K562 (cell line): ENCODE data around the gene HSPA2. TPM values are rescaled to one million over a fixed set of nuclear protein-coding genes. Genes with fewer than 3 reads are reported as not detected.

ENCODE experiments used
- ATAC-seq: fragments of 200-7000 bp; cut with Tn5 transposase; 3 replicates; pipeline ENCODE4 v1.9.1; 2020; ENCODE audit warnings: moderate library complexity
- BruUV-seq: library from RNA; stranded (reverse); fragments of 400-500 nt; replicated peaks from 2 replicates; lab custom pipeline; 2021; lab: Mats Ljungman, UMichigan
- CTCF ChIA-PET: fragments of 300-600 bp; formaldehyde crosslinking; extraction: SDS; loops from one replicate; lab custom pipeline; 2021; ENCODE audit warnings: low intra/inter-chr PET ratio; lab: Yijun Ruan, JAX
- POLR2A ChIA-PET: fragments of 300-600, 350-650 bp; sonication (Branson Sonifier 250); formaldehyde crosslinking; extraction: SDS; loops from one replicate; lab custom pipeline; 2021; ENCODE audit warnings: antibody characterized with exemption, inconsistent platforms; lab: Yijun Ruan, JAX
- DNase-seq, 4 experiments: peaks; one replicate each; pipeline versions ENCODE4 v3.0.0 to v3.0.0-alpha.2; 2011 to 2018; ENCODE audit warnings: low spot score in 3 of 4, mixed read lengths in 3 of 4; ENCODE audit errors: extremely low read depth in 1 of 4
- FAIRE-seq: peaks from 2 replicates; lab custom pipeline; 2011; peaks lifted over from hg19 to GRCh38; lab: Jason Lieb, UNC
- H2AFZ ChIP-seq: 2 replicates; pipeline ENCODE4 v1.6.0; 2011; ENCODE audit warnings: low read depth, low read length, control low read depth, inconsistent platforms
- H3K27ac ChIP-seq: fragments of 200-600 bp; 3 replicates; pipeline ENCODE4 v1.8.0; 2011; ENCODE audit warnings: low read depth, mild to moderate bottlenecking, control low read depth, inconsistent platforms, low read length, moderate library complexity, mixed read lengths; ENCODE audit errors: extremely low read depth
- H3K27me3 ChIP-seq, 2 experiments: fragments of 300-600 bp in 1 of 2; 2 replicates in 1 of 2; 3 replicates in 1 of 2; pipeline versions ENCODE4 v1.6.0 to v1.8.0; 2011; ENCODE audit warnings: inconsistent platforms in 2 of 2, low read length in 2 of 2, mild to moderate bottlenecking in 1 of 2, mixed read lengths in 1 of 2, moderate library complexity in 1 of 2; ENCODE audit not compliant: control insufficient read depth in 2 of 2, insufficient read depth in 2 of 2
- H3K36me3 ChIP-seq: fragments of 300-600 bp; 3 replicates; pipeline ENCODE4 v1.8.0; 2011; ENCODE audit warnings: mild to moderate bottlenecking, low read length, inconsistent platforms; ENCODE audit not compliant: control insufficient read depth, insufficient read depth
- H3K4me1 ChIP-seq, 2 experiments: fragments of 200-600 bp in 1 of 2; replicated peaks in 1 of 2; 2 replicates in 1 of 2; 3 replicates in 1 of 2; pipeline versions ENCODE4 v1.5.1 to v1.8.0; 2011; ENCODE audit warnings: inconsistent platforms in 2 of 2, low read length in 2 of 2, mild to moderate bottlenecking in 1 of 2, mixed read lengths in 1 of 2, moderate library complexity in 1 of 2; ENCODE audit not compliant: control insufficient read depth in 2 of 2, insufficient read depth in 2 of 2
- H3K4me2 ChIP-seq: 2 replicates; pipeline ENCODE4 v1.6.1; 2011; ENCODE audit warnings: low read length, control low read depth, inconsistent platforms, mixed read lengths; ENCODE audit not compliant: insufficient read depth
- H3K4me3 ChIP-seq: fragments of 200-600 bp; sonication (generic), shearing (Covaris generic); 2 replicates; pipeline ENCODE4 v1.5.1; 2016; ENCODE audit warnings: control low read depth, inconsistent platforms
- H3K79me2 ChIP-seq: fragments of 200-600 bp; 3 replicates; pipeline ENCODE4 v1.8.0; 2011; ENCODE audit warnings: low read length, inconsistent platforms; ENCODE audit not compliant: control insufficient read depth, insufficient read depth
- H3K9ac ChIP-seq, 2 experiments: 2 replicates each; pipeline versions ENCODE4 v1.6.0 to v1.6.1; 2011; ENCODE audit warnings: low read depth in 2 of 2, low read length in 2 of 2, control low read depth in 1 of 2, inconsistent platforms in 1 of 2, mild to moderate bottlenecking in 1 of 2, mixed read lengths in 1 of 2; ENCODE audit not compliant: insufficient read depth in 1 of 2
- H3K9me1 ChIP-seq: one replicate; pipeline ENCODE4 v1.6.0; 2011; ENCODE audit warnings: inconsistent platforms, mild to moderate bottlenecking, low read length, moderate library complexity; ENCODE audit not compliant: control insufficient read depth, insufficient read depth
- H3K9me3 ChIP-seq: replicated peaks from 2 replicates; pipeline ENCODE4 v1.5.1; 2011; ENCODE audit warnings: low read depth, low read length, inconsistent platforms; ENCODE audit not compliant: control insufficient read depth, insufficient read depth
- H4K20me1 ChIP-seq: replicated peaks from 2 replicates; pipeline ENCODE4 v1.6.1; 2011; ENCODE audit warnings: low read length, inconsistent platforms, mixed read lengths; ENCODE audit not compliant: control insufficient read depth, insufficient read depth
- CTBP1 ChIP-seq: fragments of 450-650 bp; IDR thresholded peaks from 2 replicates; pipeline ENCODE4 v1.6.1; 2016; ENCODE audit warnings: borderline replicate concordance
- GATAD2B ChIP-seq: fragments of 450-650 bp; IDR thresholded peaks from 2 replicates; pipeline ENCODE4 v1.6.1; 2017; ENCODE audit warnings: mild to moderate bottlenecking, borderline replicate concordance
- MEF2A ChIP-seq: IDR thresholded peaks from 2 replicates; pipeline ENCODE4 v1.6.1; 2011; ENCODE audit warnings: low read depth, mild to moderate bottlenecking, low read length, moderate library complexity; ENCODE audit not compliant: control insufficient read depth
- MEIS2 ChIP-seq: fragments of 450-650 bp; IDR thresholded peaks from 2 replicates; pipeline ENCODE4 v1.6.1; 2014; ENCODE audit warnings: mild to moderate bottlenecking; ENCODE audit not compliant: partially characterized antibody
- PHF20 ChIP-seq: fragments of 450-650 bp; IDR thresholded peaks from 2 replicates; pipeline ENCODE4 v1.6.1; 2018; ENCODE audit not compliant: partially characterized antibody
- POLR3A ChIP-seq: IDR thresholded peaks from 2 replicates; pipeline ENCODE4 v1.6.1; 2011; ENCODE audit warnings: borderline replicate concordance, mild to moderate bottlenecking, moderate library complexity; ENCODE audit not compliant: insufficient read length, insufficient read depth; ENCODE audit errors: extremely low read depth
- RCOR1 ChIP-seq, 2 experiments: IDR thresholded peaks; 2 replicates each; pipeline ENCODE4 v1.6.1; 2012; ENCODE audit warnings: low read depth in 2 of 2, low read length in 2 of 2, borderline replicate concordance in 1 of 2, improper control_type of control experiment in 1 of 2
- REST ChIP-seq, 2 experiments: fragments of 450-650 bp; formaldehyde crosslinking in 1 of 2; IDR thresholded peaks; 2 replicates each; pipeline versions ENCODE4 v1.4.0 to v1.6.1; 2014 to 2020; ENCODE audit warnings: mild to moderate bottlenecking in 2 of 2, borderline replicate concordance in 1 of 2, low read depth in 1 of 2
- SMARCA4 ChIP-seq: fragments of 450-650 bp; IDR thresholded peaks from 2 replicates; pipeline ENCODE4 v1.6.1; 2016
- TFE3 ChIP-seq: fragments of 450-650 bp; formaldehyde crosslinking; IDR thresholded peaks from 2 replicates; pipeline ENCODE4 v1.4.0; 2020; ENCODE audit warnings: mild to moderate bottlenecking, mixed read lengths
- ZC3H4 ChIP-seq: sonication (generic); formaldehyde crosslinking; IDR thresholded peaks from 2 replicates; pipeline ENCODE4 v1.9.0; 2021; ENCODE audit warnings: missing genetic modification reagents, borderline replicate concordance
- WGBS: fragments of 100-300 bp; shearing (Covaris generic); methylation state at CpG from one replicate; pipeline ENCODE4 v1.1.6; 2016; ENCODE audit warnings: low coverage, mixed read lengths; ENCODE audit not compliant: insufficient coverage; ENCODE audit errors: missing lambda C conversion rate; 5-methylcytosine and 5-hydroxymethylcytosine counted together
- in situ Hi-C: fragments of 300-500 bp; cut with MboI; formaldehyde crosslinking; loops from 4 replicates; pipeline ENCODE4 v1.15.0; 2018; ENCODE audit warnings: inconsistent platforms, mixed read lengths
- intact Hi-C: fragments of 100-400 bp; cut with micrococcal nuclease; formaldehyde crosslinking; loops from 2 replicates; pipeline ENCODE4 v1.14.2; 2022
- polyA plus RNA-seq, 8 experiments: library from polyadenylated mRNA; depleted of rRNA in 4 of 8; stranded (reverse) in 5 of 8; unstranded in 3 of 8; fragments of >200 nt; fragmentation: Nextera tagmentation in 2 of 8; fragmentation: Illumina TruSeq in 1 of 8; extraction: Ambion mirVana in 2 of 8; extraction: Trizol in 1 of 8; gene quantifications; 2 replicates each; pipeline versions ENCODE4 v1.2.1 to v1.2.3, GENCODE V29; 2011 to 2014; ENCODE audit warnings: inconsistent platforms in 1 of 8, missing spikeins in 1 of 8
- total RNA-seq, 7 experiments: library from RNA; depleted of rRNA in 6 of 7; stranded (reverse); fragments of >200 nt in 6 of 7; fragmentation: Illumina TruSeq in 2 of 7; extraction: Trizol in 2 of 7; gene quantifications; 2 replicates each; pipeline versions ENCODE4 v1.2.1 to v1.2.3, GENCODE V29; 2011 to 2021; ENCODE audit warnings: low replicate concordance in 1 of 7

Gene HSPA2
- total and polyA plus RNA-seq, 9 of the 15 experiments (the other 6 are each of a cell fraction or from before 2014, with no cell fraction given): not detected

GRCh38 chr14:64501411-64502171 is 39.0 kb upstream of the HSPA2 start:
- no peak overlapping the region for H3K27ac ChIP-seq
- no peaks in the 10 kb centered on the region for H4K20me1 ChIP-seq
- peak; percentile 64 for FAIRE-seq
- H3K9ac ChIP-seq: peak overlapping the region in 1 of 2 experiments; percentile 70; a peak in 1 of 4 replicates
- DNase-seq: peak in 1 of 4 experiments; percentile 34
- ChIA-PET CTCF (no interaction called here), POLR2A (interaction anchor here (1.0 kb wide), 1 partner anchor 135 kb away, joined by 4 read pairs; no protein-coding TSS in a partner anchor)
- H3K9me3 ChIP-seq: no peaks in the 10 kb centered on the region
- H3K9me1 ChIP-seq: no peaks in the 10 kb centered on the region
- H3K27me3 ChIP-seq: no peaks in the 10 kb centered on the region
- intact Hi-C loops (no loop called here), in situ Hi-C loops (no loop called here)
- ATAC-seq: no peak
- H3K4me3 ChIP-seq: peak overlapping the region; percentile 8; the same call in 1 of the 2 replicates
- peaks cover 20 to 25% of the 10 kb centered on the region in 2 experiments for H3K4me1 ChIP-seq
- H3K36me3 ChIP-seq: no peaks in the 10 kb centered on the region; the same call in 2 of the 3 replicates
- H3K79me2 ChIP-seq: peaks cover 28% of the 10 kb centered on the region
- BruUV-seq: no TSS peak
- 11% methylated on average over 8 of the region's 8 CpGs for WGBS
- no peak overlapping the region for H2AFZ ChIP-seq
- peak overlapping the region; percentile 32 for H3K4me2 ChIP-seq
- TF ChIP-seq GATAD2B: no peak
- 0 out of 2 replicates have a peak, but pooled peaks have one; percentile 29 for TF ChIP-seq CTBP1
- TF ChIP-seq SMARCA4: 0 out of 2 replicates have a peak, but pooled peaks have one; percentile 17
- no peak for TF ChIP-seq PHF20
- no peak for TF ChIP-seq POLR3A
- no peak for TF ChIP-seq ZC3H4 (CRISPR knock-in tag)
- TF ChIP-seq RCOR1 (IDR thresholded peaks at IDR 0.05; ENCODE audit: borderline replicate concordance in 1 of 2, low read depth in 2 of 2, low read length in 2 of 2): peak in 1 of 2 experiments; percentile 39; a peak in 1 of 4 replicates
- TF ChIP-seq MEIS2: no peak
- no peak for TF ChIP-seq MEF2A
- TF ChIP-seq TFE3 (CRISPR knock-in tag): no peak
- no peak for TF ChIP-seq REST (IDR thresholded peaks at IDR 0.05; ENCODE audit: borderline replicate concordance)
- no peak for TF ChIP-seq REST (CRISPR knock-in tag; IDR thresholded peaks at IDR 0.05; ENCODE audit: low read depth)
